Measurements from ENCODE around the gene TTLL11. TPM values are rescaled to one million over a fixed set of nuclear protein-coding genes. Genes with fewer than 3 reads are reported as not detected.

The TTLL11 gene
- total RNA-seq, 4 donors from 2014 or later: 9.1 to 14.6 (median 9.7) TPM

DNA sequence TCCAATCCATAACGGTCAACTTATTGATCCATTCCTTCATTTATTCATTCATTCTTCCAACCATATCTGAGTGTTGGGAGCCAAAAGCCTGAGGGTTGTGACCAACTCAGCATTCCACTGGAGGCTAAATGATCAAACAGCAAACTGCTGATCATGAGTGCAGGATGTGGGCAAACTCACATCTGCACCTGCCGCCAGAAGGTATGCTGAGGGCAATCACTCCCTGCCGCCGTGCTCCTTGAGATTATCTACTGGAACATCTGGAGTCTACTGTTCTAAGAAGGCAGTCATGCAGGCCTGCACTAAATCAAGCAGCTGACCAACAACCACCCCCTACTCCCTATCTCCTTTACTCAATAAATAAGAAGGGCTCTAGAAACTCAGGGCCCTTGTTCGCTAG lies 184.0 kb downstream of the TTLL11 start:
- intact Hi-C loops (cut with DNase I; ENCODE audit: low total_unique reads): no loop called here
- no peak overlapping the region for H3K4me3 ChIP-seq (ENCODE audit: low read depth, poor library complexity, severe bottlenecking)
- DNase-seq (ENCODE audit: low spot score in 2 of 2): peak in 1 of 2 donors; percentile 59
- 77 to 79% methylated on average over 5 of the region's 5 CpGs for WGBS, 2 donors
- no peak for TF ChIP-seq POLR2A (IDR thresholded peaks at IDR 0.05)
- TF ChIP-seq, protein P1, sequence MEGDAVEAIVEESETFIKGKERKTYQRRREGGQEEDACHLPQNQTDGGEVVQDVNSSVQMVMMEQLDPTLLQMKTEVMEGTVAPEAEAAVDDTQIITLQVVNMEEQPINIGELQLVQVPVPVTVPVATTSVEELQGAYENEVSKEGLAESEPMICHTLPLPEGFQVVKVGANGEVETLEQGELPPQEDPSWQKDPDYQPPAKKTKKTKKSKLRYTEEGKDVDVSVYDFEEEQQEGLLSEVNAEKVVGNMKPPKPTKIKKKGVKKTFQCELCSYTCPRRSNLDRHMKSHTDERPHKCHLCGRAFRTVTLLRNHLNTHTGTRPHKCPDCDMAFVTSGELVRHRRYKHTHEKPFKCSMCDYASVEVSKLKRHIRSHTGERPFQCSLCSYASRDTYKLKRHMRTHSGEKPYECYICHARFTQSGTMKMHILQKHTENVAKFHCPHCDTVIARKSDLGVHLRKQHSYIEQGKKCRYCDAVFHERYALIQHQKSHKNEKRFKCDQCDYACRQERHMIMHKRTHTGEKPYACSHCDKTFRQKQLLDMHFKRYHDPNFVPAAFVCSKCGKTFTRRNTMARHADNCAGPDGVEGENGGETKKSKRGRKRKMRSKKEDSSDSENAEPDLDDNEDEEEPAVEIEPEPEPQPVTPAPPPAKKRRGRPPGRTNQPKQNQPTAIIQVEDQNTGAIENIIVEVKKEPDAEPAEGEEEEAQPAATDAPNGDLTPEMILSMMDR (IDR thresholded peaks at IDR 0.05): no peak

DNA sequence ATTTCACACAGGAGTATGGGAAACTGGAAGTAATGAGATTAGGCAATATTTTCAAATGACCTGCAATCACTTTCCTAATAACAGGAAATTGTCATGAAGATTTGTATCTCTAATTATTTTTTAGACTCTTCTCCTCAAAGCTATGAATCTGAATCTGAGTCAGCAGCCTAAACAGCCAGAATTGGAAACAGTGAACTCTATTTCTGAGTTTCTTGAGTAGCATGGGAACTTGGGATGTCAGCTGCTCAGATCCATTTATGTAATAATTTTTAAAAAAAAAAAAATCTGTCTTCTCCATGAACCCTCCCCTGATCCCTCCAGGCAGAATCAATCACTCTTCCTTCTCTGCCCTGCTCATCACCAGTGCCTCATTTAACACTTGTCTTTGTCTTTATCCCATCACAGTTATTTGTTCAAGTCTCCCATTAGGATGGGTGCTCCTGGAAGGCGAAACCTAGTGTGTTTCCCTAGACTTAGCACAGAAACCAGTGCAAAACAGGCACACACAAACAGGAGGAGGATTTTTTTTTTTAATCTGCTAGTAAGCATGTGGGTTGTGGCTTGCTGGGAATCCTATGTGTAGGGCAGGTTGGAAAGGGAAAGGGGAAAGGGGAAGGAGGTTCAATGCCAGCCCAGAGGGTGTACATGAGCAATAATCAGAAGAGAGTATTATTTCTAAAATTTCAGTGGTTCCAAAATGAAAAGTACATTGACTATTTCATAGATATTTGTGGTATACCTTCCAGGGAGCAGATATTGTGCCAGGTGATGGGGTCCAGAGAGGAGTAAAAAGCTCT lies 186.8 kb downstream of the TTLL11 start:
- WGBS, 2 donors: 77 to 96% methylated on average over 1 of the region's 1 CpG
- no peak overlapping the region for H3K4me3 ChIP-seq (ENCODE audit: low read depth, poor library complexity, severe bottlenecking)
- DNase-seq (ENCODE audit: low spot score in 2 of 2): peak in 1 of 2 donors; percentile 7
- no peak for TF ChIP-seq POLR2A (IDR thresholded peaks at IDR 0.05)
- TF ChIP-seq, protein P1 (IDR thresholded peaks at IDR 0.05): no peak
- intact Hi-C loops (cut with DNase I; ENCODE audit: low total_unique reads): no loop called here

DNA sequence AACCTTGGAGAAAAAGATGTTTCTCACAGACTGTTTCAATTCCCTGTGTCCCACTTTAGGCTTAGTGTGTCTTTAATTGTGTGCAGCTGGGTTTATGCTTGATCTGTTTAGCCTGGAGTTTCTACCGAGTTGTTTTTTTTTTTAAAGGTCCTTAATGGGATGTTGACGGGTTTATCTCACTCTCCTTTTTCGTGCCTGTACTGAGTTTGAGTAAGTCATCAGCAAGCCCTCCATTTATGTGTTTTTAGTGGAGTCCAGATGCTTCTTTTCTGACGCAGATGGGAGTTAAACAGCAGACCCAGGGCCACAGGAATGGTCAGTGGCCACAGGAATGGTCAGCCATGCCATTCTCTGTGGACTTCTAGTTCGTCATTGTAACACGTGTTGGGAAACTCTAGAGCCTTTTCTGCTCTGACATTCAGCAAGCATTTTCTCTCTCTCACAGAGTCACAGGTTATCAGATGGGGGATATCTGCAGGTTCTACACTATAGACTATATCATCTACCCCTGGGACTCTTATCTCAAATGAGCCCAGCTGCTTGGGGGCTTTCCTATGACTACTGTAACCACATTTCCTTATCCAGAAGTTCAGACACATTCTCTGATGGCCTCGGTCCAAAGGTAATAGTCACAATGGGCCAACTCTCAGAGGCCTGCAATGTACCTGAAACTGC lies 190.5 kb downstream of the TTLL11 start:
- H3K4me3 ChIP-seq (ENCODE audit: low read depth, poor library complexity, severe bottlenecking): no peak overlapping the region
- 50 to 63% methylated on average over 7 of the region's 7 CpGs for WGBS, 2 donors
- intact Hi-C loops (cut with DNase I; ENCODE audit: low total_unique reads): no loop called here
- no peak for TF ChIP-seq POLR2A (IDR thresholded peaks at IDR 0.05)
- TF ChIP-seq, protein P1 (IDR thresholded peaks at IDR 0.05): no peak
- DNase-seq (ENCODE audit: low spot score in 2 of 2): no peak

DNA sequence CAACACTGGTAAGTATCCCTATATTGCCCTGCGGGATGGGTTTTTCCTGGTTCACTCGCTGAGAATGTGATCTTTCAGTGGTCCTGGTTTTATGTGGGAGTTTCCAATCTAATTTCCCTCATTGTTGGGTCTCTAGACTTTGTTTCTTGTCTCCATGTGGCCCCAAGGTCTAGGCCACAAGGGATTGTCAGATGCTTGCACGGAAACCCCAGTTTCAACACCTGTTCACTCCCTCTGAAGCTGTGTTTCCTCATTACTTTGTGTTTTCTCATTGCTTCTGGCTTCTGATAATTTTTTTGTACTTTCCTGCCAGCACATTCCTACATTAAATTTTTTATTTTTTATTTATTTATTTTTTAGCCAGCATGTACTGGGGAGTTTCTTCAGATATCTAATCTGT lies 191.5 kb downstream of the TTLL11 start:
- WGBS, 2 donors: 81 to 94% methylated on average over 3 of the region's 3 CpGs

DNA sequence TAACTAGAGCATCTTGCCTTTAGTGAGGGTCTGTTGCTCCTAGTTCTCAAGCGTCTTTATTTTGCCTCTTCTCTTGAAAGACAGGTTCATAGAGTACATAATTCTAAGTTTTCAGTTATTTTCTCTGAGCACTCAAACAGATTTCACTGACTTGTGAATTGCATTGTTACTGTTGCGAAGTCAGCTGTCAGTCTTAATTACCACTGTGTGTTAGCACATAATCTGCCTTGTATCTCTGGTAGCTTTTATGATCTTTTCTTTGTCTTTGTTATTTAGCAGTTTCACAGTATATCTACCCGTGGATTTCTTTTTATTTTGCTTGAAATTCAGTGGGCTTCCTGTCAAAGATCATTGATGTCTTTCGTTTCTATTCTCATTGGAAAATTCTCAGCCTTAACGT lies 192.9 kb downstream of the TTLL11 start:
- no peak for DNase-seq (ENCODE audit: low spot score in 2 of 2)
- intact Hi-C loops (cut with DNase I; ENCODE audit: low total_unique reads): no loop called here
- no peak for TF ChIP-seq POLR2A (IDR thresholded peaks at IDR 0.05)
- TF ChIP-seq, protein P1 (IDR thresholded peaks at IDR 0.05): no peak
- WGBS, 2 donors: 77 to 94% methylated on average over 5 of the region's 5 CpGs
- no peak overlapping the region for H3K4me3 ChIP-seq (ENCODE audit: low read depth, poor library complexity, severe bottlenecking)

More for the DNA sequence above, 191.5 kb downstream of the TTLL11 start:
- no peak for TF ChIP-seq POLR2A (IDR thresholded peaks at IDR 0.05)
- TF ChIP-seq, protein P1 (IDR thresholded peaks at IDR 0.05): no peak
- H3K4me3 ChIP-seq (ENCODE audit: low read depth, poor library complexity, severe bottlenecking): no peak overlapping the region
- intact Hi-C loops (cut with DNase I; ENCODE audit: low total_unique reads): no loop called here
- peak in 1 of 2 donors; percentile 8 for DNase-seq (ENCODE audit: low spot score in 2 of 2)
